Amniotic epithelial cell (primary cell): ENCODE data around the gene OR6S1.
A peak's percentile ranks its signal among the peaks of the same experiment; 100 is the strongest.
"Not testable (repeated sequence)": the region's sequence is repeated elsewhere in the genome, so short reads cannot be mapped to it uniquely, and the experiment has no call there.

Source experiments
- DNase-seq: peaks from one replicate; pipeline ENCODE4 v3.0.0-alpha.2; 2010; ENCODE audit warnings: low read depth

OR6S1 gene

GRCh38 chr14:20631880-20632389, 9.6 kb downstream of the OR6S1 start:
- peak; percentile 61 for DNase-seq

DNA sequence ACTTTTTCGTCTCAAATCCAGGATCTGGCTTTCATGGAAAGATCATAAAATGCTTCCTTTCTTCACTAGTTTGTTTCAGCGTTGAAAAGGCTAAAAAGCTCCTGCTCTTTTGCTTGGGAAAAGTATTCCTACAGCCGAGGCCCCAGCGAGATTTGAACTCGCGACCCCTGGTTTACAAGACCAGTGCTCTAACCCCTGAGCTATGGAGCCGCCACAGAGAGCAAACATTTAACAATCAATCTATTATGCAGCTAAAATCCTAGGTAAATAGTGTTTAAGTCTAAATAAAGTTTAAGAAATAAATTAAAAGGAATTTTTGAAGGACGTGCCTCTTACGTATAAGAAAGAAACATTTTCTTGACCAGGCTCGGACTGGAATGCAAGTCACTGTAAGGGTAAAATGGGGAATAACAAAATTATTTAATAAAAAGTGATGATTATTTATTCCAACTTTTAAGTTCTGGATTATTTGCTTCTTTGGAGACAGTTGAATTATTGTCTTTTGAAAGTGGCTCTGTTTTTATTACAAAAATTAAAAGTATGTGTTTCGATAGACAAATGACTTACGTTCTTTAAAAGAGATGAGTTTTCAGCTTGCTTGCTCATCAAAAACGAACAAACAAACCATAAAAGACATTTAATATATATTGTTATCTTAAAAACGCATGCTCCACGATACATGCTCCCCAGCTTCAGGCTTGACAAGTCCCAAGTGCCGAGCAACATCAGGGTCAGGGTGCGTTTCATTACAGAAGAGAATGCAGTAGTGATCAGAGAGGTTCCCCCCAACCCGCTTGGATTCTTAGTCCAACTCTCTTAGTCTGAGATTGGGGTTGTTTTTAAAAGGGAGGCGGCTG, 10.2 kb downstream of the OR6S1 start:
- peak; percentile 47 for DNase-seq

DNA sequence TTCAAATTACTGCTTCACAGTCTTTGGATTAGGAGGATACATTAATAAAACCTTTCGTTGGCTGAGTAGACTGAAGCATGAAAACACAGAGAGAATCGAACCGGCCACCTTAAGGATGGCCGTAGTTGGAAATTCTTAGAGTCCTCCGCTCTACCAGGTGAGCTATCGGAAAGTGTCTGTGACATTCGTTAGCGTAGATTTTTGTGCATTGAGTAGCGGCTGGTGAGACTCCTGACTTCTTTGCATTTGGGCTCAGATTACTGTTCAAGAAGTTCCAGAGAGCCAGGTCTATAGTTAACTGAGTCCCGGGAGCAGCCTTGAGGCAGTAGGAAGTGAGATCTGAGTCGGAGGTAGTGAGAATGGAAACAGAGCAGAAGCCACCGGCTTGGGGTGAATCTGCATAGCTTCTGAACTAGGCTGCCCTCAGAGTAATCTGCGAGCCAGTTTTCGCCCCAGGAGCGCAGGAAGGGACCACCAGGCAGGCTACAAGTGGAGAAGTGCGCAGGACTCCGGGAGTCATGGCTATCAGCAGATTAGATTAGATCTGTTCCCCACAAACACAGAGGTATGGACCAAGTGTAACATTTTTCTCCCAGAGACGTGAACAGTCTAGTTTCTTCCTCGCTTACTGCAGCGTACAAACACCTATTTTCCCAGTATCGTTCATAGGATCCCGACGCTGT, 11.0 kb downstream of the OR6S1 start:
- peak; percentile 9 for DNase-seq

DNA sequence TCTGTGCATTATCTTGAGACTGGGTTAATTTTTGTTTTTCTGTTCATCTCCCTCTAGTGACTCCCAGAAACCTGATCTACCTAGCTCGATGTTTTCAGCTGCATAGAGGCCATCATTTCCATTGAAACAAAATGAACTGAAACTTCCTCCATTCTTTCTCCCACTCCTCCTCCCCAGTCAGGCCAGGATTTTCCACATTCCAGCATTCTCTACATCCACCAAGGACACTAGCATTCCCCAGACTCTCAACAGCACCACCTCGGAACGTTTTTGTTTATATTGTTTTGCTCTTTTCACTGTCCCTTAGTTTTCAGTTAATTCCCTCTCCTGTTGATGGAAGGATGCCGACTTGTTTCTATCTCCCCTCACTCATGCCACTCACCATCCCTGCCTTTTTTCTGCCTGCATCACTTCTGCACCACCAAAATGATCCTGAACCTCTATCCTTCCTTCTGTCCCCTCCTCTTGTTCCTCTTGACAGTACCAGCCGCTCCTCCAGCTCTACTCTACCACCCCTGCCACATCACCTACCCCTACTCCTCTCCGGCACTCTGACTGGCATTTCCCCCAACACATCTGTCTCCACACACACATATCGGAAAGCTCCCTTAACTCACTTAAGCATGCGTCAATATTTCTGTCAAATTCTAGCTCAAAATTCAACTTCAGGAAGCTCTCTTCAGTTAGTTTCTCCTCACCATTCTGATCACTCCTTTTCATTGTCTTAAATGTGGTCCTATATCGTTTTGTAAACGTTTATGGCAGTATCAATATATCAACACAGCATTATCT, 13.2 kb downstream of the OR6S1 start:
- DNase-seq: no peak

DNA sequence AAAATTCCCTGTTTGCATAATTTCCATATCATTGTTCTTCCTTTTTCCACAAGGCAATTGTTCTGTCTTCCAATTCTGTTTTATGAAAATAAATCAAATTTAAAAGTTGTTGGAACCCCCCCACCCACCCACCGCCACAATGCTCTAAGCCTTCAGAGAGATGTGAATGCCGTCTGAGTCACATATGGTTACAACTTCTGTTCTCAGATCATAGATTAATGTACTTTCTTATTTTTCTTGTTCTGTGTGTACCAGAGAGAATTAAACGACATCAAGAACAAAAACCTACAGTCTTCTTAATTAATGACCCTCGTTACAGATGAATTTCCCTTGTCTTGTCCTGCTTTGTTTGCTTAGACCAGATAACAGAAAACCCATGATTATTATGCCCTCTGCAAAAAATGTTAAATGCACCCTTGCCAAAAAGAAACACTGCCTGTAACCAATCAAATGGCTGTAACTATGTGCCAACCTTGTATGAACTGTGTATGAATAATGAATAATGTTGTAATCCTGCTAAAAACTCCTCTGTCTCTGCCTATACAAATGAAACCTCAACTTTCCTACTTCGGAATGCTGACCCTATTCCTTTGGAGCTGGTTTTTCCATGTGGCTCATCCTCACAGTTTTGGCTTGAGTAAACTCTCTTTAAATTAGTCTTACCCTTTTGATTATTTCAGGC, 14.0 kb downstream of the OR6S1 start:
- peak; percentile 9 for DNase-seq

DNA sequence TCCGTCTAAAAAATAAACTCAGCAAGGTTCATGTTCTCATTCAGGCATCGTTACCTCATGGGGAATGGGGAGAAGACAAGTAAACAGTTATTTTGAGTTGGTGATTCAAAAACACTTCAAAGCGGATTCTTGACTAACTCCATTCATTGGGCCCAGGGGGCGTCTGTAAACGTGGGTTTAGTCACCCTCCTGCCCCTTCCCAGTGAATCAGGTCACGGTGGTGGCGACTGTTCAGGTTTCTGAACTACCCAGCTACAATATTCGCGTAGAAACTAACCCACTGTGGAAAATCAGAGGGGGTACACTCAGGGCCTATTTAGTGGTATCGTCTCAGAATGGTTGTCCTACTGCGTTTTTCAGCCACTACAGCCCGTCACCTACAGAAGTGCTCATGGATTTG, 15.2 kb downstream of the OR6S1 start:
- DNase-seq: no peak

DNA sequence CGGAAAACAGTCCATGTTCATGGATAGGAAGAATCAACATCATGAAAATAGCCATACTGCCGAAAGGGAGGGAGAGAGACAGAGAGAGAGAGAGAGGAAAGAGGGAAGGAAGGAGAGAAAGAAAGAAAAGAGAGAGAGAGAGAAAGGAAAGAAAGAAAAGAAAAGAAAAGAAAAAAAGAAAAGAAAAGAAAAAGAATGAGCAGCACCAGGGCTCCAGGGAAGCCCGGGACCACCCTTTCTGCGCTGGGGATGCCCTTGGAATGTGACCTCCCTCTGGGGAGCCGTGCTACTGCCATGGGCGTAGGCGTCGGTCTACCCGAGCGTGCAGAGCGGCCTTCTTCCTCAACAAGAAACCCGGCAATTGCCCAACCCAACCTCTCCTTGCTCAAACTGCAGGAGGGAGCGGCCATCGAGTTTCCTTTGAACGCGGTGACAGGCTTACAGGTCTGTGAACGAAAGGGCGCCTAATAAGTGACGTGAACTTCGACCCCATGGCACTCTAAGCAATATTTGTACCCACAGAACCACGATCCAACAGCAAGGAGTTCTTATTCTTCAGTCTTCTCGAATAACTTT, 16.9 kb downstream of the OR6S1 start:
- peak; percentile 54 for DNase-seq

DNA sequence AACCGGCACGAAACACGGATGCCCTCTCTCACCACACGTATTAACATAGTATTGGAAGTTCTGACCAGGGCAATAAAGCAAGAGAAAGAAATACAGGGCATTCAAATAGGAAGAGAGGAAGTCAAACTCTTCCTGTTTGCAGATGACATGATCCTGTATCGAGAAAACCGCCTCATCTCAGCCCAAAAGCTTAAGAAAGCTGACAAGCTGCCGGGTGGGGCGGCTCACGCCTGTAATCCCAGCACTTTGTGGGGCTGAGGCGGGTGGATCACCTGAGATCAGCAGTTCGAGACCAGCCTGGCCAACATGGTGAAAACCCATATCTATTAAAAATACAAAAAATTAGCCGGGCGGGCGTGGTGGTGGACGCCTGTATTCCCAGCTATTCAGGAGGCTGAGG, 17.7 kb downstream of the OR6S1 start:
- DNase-seq: no peak

DNA sequence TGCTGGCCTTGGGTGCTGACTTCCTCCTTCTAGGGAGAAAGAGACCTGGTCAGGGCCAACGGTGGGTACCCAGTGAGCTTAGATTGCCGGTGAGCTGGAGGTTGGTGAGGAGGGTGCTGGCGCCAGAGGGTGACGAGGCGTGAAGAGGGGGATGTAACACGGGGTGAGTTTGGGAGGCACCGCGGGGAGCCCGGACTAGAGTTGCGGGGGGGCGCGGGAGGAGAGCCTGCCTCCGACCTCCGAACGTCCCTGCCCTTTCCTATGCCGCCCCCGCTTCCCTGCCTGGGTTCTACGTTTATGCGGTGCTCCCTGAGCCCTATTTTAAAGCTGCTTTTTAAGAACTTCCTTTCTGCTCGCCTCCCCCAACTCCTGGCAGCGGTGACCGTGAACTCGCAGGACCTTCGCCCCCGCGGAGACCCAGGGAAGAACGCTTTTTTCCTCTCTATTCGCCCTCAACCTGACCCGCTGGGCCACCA, 18.6 kb downstream of the OR6S1 start:
- DNase-seq: no peak

- DNase-seq: no peak
These were observed 20.6 kb downstream of the OR6S1 start for GRCh38 chr14:20620798-20621478.

DNA sequence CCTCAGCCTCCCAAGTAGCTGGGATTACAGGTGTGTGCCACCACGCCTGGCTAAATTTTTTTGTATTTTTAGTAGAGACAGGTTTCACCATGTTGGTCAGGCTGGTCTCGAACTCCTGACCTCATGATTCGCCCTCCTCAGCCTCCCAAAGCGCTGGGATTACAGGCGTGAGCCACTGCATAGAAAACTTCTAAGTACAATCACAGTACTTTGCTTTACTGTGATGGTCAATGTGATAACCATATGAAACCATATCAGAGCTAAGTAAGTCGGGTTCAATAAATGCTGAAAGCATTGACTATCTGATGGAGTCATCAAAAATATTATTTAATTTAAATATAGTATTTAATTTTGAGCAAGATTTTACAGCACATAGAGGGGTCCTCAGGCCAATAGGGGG, 21.8 kb downstream of the OR6S1 start:
- not testable (repeated sequence) for DNase-seq

DNA sequence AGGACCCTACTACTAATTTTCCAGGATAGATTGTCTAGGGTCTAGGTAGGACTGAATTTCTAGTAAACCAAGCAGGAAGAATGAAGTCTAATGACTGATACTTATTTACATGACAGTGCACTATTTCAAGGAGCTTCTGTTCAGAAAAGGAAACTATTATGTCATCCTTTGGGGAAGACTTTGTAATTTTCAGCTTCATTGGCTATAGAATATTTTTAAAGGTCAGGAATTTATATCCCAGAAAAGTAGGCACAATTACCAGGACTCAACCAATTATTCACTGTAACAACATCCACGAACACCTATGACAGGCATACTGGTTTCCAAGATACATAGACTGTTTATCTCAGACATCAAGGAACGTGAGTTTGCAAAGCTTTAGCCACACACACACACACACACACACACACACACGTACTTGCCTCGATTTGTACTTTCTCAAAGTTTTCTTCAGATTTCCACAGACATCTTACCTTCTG, 23.2 kb downstream of the OR6S1 start:
- DNase-seq: no peak

GRCh38 chr14:20617138-20618003, 24.1 kb downstream of the OR6S1 start:
- DNase-seq: no peak

DNA sequence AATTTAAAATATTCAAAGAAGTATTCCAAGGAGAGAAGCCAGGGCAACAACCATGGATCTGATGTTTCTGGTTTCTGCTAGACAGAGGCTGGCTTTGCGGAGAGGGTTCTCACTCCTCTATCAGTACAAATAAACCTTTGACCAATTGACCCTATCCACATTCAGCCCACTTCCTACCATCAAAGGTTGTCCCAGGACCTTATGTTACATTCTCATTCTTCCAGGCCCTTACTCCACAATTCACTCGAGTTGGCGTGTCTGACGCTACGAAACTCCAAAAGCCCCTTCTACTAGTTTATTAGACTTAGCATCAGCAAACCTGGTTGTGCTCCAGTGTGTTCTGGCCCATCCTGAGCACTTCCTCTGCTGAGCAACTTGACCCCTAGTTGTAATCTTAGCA, 25.5 kb downstream of the OR6S1 start:
- no peak for DNase-seq

DNA sequence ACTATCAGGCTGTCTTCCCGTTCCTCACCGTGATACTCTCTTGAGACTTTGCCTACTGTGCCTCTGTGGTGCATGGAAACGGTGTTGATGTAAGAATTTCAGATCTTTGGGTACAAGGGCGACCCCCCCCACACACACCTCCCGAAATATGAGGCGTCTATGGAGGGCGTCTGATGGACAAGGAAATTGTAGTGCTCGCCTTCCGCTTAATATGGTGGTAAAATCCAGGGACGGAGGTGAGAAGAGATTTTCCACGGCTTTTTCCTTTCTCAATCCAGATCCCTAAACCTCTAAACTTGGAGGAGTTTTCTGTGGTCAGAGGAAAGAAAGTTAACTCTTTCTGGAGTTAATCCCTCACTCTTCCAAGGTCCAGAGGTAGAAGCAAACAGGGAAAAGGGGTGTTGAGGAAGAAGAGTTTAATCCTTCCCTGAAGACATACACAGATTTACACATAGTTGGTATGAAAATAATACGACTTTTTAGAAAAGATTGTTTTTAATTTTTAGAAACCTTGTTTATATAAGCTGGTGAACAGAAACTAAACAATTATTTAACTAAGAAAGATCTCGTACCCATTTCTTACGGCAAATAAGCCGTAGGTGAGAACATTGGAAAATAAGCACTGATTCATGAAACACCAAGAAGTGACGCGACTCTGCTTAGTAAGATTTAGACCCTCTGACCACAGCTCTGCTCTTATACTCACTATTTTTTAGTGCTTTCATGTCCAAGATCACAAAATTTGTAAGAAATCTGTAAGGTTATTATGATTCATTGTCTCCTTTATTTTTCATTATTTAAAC, 27.3 kb downstream of the OR6S1 start:
- peak; percentile 23 for DNase-seq

DNA sequence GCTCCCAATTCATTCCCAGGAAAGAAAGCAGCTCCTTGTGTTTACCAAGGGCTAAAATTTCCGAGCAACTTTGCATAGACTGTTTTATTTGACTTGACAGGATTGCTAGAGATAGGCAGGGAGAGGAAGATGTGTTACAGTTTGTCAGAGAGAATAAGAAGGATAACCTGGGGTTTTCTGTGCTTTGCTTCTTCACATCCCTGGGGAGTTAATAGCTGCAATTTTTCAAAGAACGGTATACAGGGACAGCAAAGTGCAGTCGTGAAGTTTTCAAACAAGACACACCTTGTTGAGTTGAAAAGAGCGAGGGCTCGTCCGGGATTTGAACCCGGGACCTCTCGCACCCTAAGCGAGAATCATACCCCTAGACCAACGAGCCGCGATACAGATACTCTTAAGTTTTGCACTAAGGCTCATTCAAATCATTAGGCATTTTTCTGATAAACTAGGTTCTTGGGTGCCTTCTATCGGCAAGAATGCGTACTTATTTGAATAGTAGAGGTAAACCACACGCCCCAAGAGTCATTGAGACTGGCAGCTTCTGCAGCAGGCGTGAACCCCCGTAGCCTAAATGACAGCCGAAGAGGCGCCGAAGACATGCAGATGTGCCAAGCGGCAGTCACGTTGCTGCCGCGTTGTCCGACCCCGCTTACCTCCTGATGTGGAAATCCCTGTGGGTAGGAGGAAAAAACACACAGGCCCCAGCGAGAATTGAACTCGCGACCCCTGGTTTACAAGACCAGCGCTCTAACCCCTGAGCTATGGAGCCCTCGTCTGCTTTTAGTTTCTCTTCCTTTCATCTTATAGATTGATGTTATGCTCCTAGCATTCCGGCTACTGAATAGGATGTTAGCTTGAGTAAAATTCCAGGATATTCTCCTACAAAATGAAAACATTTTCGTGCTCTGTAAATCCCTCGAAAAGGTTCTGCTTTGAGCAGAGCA, 28.1 kb downstream of the OR6S1 start:
- DNase-seq: peak; percentile 97

DNA sequence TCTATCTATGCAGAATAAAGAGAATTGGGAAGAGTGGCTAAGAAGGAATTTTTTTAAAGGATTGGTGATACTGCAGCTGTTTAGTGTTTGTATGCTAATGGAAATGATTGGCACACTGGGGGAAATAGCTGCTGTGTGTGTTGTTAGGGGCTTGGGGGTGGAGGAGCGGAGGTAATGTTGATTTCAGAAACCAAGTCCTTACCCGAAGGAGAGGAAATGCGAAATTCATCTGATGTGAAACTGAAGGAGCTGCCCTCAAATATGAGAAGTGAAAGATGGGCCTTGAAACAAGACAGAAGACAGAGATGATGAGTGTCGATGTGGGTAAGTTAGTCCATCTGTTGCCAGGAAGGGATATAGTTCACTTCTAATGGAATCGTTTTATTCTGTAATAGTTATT, 29.1 kb downstream of the OR6S1 start:
- no peak for DNase-seq

- DNase-seq: no peak
These were observed 30.2 kb downstream of the OR6S1 start for GRCh38 chr14:20611277-20611676.
